Measurements from ENCODE around the gene CEACAM21.

DNA sequence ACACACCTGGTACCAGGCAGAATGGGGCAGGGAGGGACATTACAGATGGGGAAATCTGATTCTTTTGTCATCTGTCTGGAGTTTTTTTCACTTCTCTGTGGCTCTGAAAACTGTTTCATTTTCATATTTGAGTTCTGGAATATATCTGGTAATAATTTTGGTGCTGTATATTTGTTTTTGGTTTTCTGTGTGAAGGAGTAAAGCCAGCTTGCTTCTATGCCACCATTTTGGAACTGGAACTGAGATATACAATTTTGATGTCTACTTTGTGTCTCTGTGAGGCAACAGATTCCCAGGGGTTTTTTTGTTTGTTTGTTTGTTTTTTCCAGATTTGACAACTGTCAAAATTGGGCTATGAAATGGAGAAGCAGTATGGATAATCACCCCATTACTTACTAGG is 34.8 kb downstream of the CEACAM21 start:
- no peak for TF ChIP-seq POLR2A (IDR thresholded peaks at IDR 0.05)
- TF ChIP-seq, protein P1, sequence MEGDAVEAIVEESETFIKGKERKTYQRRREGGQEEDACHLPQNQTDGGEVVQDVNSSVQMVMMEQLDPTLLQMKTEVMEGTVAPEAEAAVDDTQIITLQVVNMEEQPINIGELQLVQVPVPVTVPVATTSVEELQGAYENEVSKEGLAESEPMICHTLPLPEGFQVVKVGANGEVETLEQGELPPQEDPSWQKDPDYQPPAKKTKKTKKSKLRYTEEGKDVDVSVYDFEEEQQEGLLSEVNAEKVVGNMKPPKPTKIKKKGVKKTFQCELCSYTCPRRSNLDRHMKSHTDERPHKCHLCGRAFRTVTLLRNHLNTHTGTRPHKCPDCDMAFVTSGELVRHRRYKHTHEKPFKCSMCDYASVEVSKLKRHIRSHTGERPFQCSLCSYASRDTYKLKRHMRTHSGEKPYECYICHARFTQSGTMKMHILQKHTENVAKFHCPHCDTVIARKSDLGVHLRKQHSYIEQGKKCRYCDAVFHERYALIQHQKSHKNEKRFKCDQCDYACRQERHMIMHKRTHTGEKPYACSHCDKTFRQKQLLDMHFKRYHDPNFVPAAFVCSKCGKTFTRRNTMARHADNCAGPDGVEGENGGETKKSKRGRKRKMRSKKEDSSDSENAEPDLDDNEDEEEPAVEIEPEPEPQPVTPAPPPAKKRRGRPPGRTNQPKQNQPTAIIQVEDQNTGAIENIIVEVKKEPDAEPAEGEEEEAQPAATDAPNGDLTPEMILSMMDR (IDR thresholded peaks at IDR 0.05): no peak
- no peak for TF ChIP-seq EP300 (IDR thresholded peaks at IDR 0.05)

Measured in gastroesophageal sphincter (tissue), 3 donors.